ENCODE results near the gene CBX1.

- no peak for TF ChIP-seq CTCF (conservative IDR thresholded peaks at IDR 0.05; ENCODE audit: low read length)
- TF ChIP-seq EZH2phosphoT487 (IDR thresholded peaks at IDR 0.05; ENCODE audit: borderline replicate concordance, low read depth, low read length), result no peak
These were observed 24.7 kb upstream of the CBX1 start for GRCh38 chr17:48125829-48126531.

All from OCI-LY7 (cell line).